T-helper 2 cell treated with Interferon-gamma antibody and Interleukin-4, amounts not matched to agents 5 μg/mL and 100 μg/mL, for 36 hours (primary cell): Measurements from ENCODE around the gene RNU5B-1.

ENCODE experiments used
- DNase-seq: peaks from one replicate; pipeline ENCODE4 v3.0.0; 2021; ENCODE audit warnings: low spot score
- H3K27ac Mint-ChIP-seq: one replicate; pipeline ENCODE4 v1.8.0; 2021; ENCODE audit warnings: mild to moderate bottlenecking, mixed read lengths
- H3K27me3 Mint-ChIP-seq: one replicate; pipeline ENCODE4 v1.8.0; 2021; ENCODE audit warnings: low read depth, mixed read lengths
- H3K36me3 Mint-ChIP-seq: one replicate; pipeline ENCODE4 v1.8.0; 2021; ENCODE audit warnings: low read depth, mixed read lengths
- H3K4me1 Mint-ChIP-seq: one replicate; pipeline ENCODE4 v1.8.0; 2021; ENCODE audit warnings: low read depth, mixed read lengths
- H3K4me3 Mint-ChIP-seq: one replicate; pipeline ENCODE4 v1.8.0; 2022; ENCODE audit warnings: mild to moderate bottlenecking, moderate library complexity, mixed read lengths
- H3K9me3 Mint-ChIP-seq: one replicate; pipeline ENCODE4 v1.8.0; 2021; ENCODE audit warnings: mixed read lengths

RNU5B-1 gene

DNA sequence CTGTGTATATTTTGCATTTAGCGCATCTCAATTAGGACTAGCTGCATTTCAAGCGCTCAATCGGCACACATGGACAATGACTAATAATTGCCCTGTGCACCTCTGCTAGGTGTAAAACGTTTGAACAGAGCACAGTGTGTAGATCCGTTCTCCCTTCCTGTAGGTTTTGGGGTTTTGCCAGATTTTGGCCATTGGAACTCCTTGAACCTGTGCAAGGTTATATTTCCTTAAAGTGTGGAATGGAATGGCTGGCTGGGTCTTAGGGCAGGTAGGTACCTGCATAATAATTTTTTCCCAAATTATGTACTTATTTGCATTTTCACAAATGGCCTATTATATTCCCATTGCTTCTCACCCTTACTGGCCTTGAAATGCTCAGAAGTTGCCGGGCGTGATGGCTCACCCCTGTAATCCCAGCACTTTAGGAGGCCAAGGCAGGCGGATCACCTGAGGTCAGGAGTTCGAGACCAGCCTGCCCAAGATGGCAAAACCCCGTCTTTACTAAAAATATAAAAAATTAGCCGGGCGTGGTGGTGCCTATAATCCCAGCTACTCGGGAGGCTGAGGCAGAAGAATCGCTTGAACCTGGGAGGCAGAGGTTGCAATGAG is 777 bp downstream of the RNU5B-1 start:
- H3K9me3 Mint-ChIP-seq, result no peaks in the 10 kb centered on the region
- peak overlapping the region; percentile 98 for H3K4me3 Mint-ChIP-seq
- H3K36me3 Mint-ChIP-seq, result no peaks in the 10 kb centered on the region

DNA sequence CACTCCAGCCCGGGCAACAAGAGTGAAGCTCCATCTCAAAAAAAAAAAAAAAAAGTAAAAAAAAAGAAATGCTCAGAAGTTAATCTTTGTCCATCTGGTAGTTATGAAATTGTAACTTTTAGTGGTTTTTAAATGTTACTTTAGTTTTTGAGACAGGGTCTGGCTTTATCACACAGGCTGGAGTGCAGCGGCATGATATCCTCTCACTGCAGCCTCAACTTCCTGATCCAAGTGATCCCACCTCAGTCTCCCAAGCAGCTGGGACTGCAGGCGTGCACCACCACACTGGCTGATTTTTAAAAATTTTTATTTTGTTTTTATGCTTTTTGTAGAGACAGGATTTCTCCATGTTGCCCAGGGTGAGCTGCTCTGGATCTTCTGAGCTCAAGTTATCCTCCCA is 1.3 kb downstream of the RNU5B-1 start:
- H3K4me3 Mint-ChIP-seq, result no peak overlapping the region

More for the DNA sequence above, 777 bp downstream of the RNU5B-1 start:
- Mint-ChIP-seq H3K27ac (peak overlapping the region; percentile 97), H3K4me1 (peaks cover 30% of the 10 kb centered on the region), H3K27me3 (peaks cover 6% of the 10 kb centered on the region)
- no peak for DNase-seq

DNA sequence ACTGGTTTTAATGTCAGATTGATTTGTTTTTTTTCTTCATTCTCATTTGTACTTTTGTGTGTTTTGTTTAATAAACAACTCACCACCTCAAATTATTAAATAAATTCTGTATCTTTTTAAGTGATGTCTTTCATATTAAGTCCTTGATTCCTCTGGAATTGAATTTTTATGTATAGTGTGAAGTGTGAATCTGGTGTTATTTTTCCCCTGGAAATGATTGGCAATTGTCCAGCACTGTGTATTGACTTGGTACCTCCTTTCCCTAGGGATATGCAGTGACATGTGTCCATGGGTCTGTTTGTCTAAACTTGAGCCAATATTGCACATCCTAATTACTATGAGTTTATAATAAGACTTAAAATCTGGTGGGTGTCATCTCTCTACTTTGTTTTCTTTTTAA is 2.1 kb downstream of the RNU5B-1 start:
- H3K27me3 Mint-ChIP-seq, result peaks cover 6% of the 10 kb centered on the region
- no peak overlapping the region for H3K4me3 Mint-ChIP-seq
- peaks cover 27% of the 10 kb centered on the region for H3K4me1 Mint-ChIP-seq

More for the DNA sequence above, 1.3 kb downstream of the RNU5B-1 start:
- H3K27ac Mint-ChIP-seq, result peak overlapping the region; percentile 45
- no peak for DNase-seq
- peaks cover 27% of the 10 kb centered on the region for H3K4me1 Mint-ChIP-seq
- H3K36me3 Mint-ChIP-seq, result no peaks in the 10 kb centered on the region
- H3K27me3 Mint-ChIP-seq, result peaks cover 6% of the 10 kb centered on the region
- no peaks in the 10 kb centered on the region for H3K9me3 Mint-ChIP-seq

DNA sequence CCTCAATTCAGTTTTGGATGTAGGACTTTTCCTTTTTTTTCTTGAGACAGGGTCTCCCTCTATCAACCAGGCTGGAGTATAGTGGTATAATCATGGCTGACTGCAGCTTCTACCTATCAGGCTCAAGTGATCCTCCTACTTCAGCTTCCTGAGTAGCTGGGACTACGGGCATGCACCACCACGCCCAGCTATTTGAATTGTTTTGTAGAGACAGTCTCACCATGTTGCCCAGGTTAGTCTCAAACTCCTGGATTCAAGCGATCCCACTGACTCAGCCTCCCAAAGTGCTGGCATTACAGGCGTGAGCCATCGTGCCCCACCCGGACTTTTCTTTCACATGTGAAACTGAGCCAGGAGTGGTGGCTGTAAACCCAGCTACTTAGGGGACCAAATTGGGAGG is 3.5 kb downstream of the RNU5B-1 start:
- DNase-seq, result no peak
- Mint-ChIP-seq H3K4me3 (no peak overlapping the region), H3K27ac (no peak overlapping the region), H3K4me1 (peaks cover 27% of the 10 kb centered on the region), H3K36me3 (no peaks in the 10 kb centered on the region), H3K9me3 (no peaks in the 10 kb centered on the region), H3K27me3 (peaks cover 11% of the 10 kb centered on the region)

More for the DNA sequence above, 2.1 kb downstream of the RNU5B-1 start:
- Mint-ChIP-seq H3K27ac (peak overlapping the region; percentile 73), H3K9me3 (no peaks in the 10 kb centered on the region), H3K36me3 (no peaks in the 10 kb centered on the region)
- no peak for DNase-seq

DNA sequence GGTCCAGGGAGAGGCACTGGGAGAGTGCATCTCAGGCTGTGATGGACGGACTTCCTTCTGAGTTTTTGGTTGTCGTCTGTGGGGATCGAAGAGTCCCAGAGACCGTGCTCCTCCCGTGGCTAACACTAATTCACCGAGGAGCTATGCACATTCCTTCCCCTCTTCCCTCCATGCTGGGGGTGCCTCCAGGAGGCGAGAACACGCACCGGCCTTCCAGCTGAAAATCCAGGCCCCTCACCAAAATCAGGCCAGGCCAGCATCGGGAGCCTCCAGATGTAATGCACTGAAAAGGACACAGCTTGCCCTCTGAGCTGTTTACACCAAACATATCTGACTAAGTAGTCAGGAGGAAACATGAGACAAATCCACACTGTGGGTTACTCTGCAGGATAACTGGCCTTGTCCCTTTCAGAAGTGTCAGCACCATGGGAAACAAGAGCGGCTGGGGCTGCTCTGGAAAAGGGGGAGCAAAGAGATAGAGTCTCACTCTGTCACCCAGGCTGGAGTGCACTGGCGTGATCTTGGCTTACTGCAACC is 5.5 kb downstream of the RNU5B-1 start:
- H3K9me3 Mint-ChIP-seq, result no peaks in the 10 kb centered on the region
- H3K4me1 Mint-ChIP-seq, result peaks cover 11% of the 10 kb centered on the region
- H3K27me3 Mint-ChIP-seq, result peaks cover 8% of the 10 kb centered on the region
- H3K36me3 Mint-ChIP-seq, result no peaks in the 10 kb centered on the region
- no peak overlapping the region for H3K4me3 Mint-ChIP-seq
- no peak overlapping the region for H3K27ac Mint-ChIP-seq
- no peak for DNase-seq

DNA sequence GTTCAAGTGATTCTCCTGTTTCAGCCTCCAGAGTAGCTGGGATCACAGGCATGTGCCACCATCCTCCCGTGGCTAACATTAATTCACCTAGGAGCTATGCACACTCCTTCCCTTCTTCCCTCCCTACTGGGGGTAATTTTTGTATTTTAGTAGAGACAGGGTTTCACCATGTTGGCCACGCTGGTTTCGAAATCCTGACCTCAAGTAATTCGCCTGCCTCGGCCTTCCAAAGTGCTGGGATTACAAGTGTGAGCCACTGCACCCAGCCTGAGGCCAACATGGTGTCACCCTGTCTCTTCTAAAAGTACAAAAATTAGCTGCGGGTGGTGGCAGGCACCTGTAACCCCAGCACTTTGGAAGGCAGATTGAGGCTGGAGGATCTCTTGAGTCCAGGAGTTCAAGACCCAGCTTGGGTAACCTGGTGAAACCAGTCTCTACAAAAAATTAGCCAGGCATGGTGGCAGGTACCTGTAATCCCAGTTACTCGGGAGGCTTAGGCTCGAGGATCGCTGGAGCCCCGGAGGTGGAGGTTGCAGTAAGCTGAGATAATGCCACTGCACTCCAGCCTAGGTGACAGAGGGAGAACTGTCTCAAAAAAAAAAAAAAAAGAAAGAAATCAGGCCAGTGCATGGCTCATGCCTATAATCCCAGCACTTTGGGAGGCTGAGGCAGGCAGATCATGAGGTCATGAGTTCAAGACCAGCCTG is 6.1 kb downstream of the RNU5B-1 start:
- Mint-ChIP-seq H3K27me3 (peaks cover 8% of the 10 kb centered on the region), H3K27ac (no peak overlapping the region), H3K36me3 (no peaks in the 10 kb centered on the region), H3K4me1 (peaks cover 7% of the 10 kb centered on the region), H3K9me3 (no peaks in the 10 kb centered on the region), H3K4me3 (no peak overlapping the region)
- DNase-seq, result no peak

DNA sequence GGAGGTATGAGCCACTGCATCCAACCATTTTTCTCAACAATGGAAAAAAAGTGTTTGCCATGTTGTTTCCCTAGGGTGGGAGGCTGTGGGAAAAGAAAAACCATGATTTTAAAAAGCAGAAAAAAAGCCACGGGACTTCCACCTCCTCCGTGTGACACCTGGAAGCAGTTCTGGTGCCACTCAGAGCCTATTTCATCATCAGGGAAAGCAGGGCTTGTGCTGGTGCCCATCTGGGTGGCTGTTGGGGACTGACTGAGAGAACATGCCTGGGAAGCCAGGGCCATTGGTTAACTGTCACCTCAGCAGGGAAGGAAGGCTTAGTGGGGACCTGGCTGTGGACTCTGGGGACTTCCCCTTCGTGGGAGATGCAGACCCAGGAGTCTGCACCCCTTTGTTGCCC is 7.3 kb downstream of the RNU5B-1 start:
- H3K27ac Mint-ChIP-seq, result no peak overlapping the region
- peaks cover 4% of the 10 kb centered on the region for H3K27me3 Mint-ChIP-seq
- H3K4me1 Mint-ChIP-seq, result no peaks in the 10 kb centered on the region
- H3K4me3 Mint-ChIP-seq, result no peak overlapping the region
- H3K36me3 Mint-ChIP-seq, result no peaks in the 10 kb centered on the region
- H3K9me3 Mint-ChIP-seq, result no peaks in the 10 kb centered on the region
- DNase-seq, result no peak

DNA sequence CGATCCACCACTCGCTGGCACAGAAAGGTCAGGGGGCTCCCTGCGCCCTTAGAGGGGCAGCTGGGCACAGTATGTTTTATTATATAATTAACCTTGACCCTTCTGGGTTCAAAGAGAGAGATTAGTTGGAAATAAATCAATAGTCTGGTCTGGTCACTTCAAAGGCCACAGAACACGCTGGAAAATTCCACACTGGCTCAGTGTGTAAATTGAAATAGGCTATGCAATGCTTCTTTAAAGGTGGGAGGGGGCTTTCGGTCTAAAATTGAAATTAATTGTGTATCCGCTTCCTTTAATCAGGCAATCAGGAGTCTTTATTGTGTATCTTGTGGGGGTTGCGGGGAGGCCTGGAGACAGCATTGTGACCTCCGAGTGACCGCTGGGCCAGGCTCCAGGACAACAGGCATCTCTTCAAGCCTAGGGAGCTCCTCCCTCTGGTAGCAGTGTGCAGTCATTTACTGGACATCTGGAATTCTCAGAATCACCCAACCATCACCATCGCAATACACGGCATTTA is 8.0 kb downstream of the RNU5B-1 start:
- Mint-ChIP-seq H3K4me3 (no peak overlapping the region), H3K27me3 (peaks cover 4% of the 10 kb centered on the region), H3K9me3 (no peaks in the 10 kb centered on the region), H3K27ac (no peak overlapping the region), H3K36me3 (no peaks in the 10 kb centered on the region), H3K4me1 (no peaks in the 10 kb centered on the region)
- DNase-seq, result no peak

DNA sequence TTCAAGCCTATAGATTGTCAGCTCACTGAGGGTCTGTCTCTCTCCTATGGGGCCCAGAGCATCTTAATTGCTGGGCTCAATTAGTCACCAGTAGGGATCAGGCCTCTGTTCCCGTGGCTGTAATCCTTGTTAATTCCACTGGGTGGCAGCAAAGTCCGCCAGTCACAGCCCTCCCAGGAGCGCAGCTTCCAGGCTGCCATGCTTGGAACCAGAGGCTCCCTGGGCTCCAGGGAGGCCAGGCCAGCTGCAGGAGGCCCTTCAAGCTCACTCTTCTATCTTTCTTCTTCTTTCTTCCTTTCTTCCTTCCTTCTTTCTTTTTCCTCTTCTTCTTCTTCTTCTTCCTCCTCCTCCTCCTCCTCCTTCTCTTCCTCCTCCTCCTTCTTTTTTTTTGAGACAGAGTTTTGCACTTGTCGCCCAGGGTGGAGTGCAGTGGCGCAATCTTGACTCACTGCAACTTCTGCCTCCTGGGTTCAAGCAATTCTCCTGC is 14.4 kb downstream of the RNU5B-1 start:
- H3K4me3 Mint-ChIP-seq, result no peak overlapping the region
- no peak overlapping the region for H3K27ac Mint-ChIP-seq
- peak; percentile 69 for DNase-seq
- no peaks in the 10 kb centered on the region for H3K9me3 Mint-ChIP-seq
- H3K27me3 Mint-ChIP-seq, result peaks cover 10% of the 10 kb centered on the region
- H3K4me1 Mint-ChIP-seq, result no peaks in the 10 kb centered on the region
- H3K36me3 Mint-ChIP-seq, result no peaks in the 10 kb centered on the region

DNA sequence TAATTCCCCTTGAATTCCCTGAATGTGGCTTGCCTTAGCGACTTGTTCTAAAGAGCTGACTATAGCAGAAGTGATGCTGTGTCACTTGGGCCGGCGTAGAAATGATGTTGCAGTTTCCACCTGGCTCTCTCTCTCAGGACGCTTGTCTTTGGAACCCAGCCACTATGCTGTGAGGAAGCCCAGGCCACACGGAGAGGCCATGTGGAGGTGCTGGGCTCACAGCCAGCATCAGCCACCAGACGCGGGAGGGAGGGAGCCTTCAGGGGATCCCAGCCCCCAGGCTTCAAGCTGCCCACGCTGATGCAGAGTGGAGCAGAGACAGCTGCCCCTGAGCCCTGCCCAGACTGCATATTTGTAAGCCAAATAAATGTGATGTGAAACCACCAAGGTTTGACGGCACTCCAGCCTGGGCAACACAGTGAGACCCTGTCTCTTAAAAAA is 18.6 kb downstream of the RNU5B-1 start:
- Mint-ChIP-seq H3K27ac (no peak overlapping the region), H3K36me3 (no peaks in the 10 kb centered on the region), H3K27me3 (peaks cover 16% of the 10 kb centered on the region), H3K9me3 (no peaks in the 10 kb centered on the region), H3K4me1 (no peaks in the 10 kb centered on the region), H3K4me3 (no peak overlapping the region)
- no peak for DNase-seq

DNA sequence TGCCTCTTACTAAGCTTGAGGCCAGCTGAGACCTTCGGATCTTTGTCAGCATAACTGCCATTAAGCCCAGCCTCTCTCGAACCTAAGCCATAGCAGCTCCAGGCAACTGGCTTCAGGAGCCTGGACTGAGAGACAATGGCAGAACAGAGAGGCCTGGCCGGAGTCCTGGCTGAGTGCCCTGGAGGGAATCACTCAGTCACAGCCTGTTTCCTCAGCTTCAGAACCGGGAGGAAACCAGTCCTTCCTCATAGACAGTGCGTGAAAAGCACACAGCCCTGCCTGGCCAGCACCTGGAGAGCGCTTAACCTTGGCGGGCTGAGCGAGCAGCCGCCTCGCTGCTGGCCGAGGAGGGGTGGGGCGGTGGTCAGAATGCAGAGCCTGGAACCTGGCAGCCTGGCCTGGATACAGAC is 21.6 kb downstream of the RNU5B-1 start:
- H3K36me3 Mint-ChIP-seq, result no peaks in the 10 kb centered on the region
- no peaks in the 10 kb centered on the region for H3K9me3 Mint-ChIP-seq
- H3K27me3 Mint-ChIP-seq, result peaks cover 10% of the 10 kb centered on the region
- no peak for DNase-seq
- no peak overlapping the region for H3K4me3 Mint-ChIP-seq
- H3K27ac Mint-ChIP-seq, result no peak overlapping the region
- H3K4me1 Mint-ChIP-seq, result no peaks in the 10 kb centered on the region

DNA sequence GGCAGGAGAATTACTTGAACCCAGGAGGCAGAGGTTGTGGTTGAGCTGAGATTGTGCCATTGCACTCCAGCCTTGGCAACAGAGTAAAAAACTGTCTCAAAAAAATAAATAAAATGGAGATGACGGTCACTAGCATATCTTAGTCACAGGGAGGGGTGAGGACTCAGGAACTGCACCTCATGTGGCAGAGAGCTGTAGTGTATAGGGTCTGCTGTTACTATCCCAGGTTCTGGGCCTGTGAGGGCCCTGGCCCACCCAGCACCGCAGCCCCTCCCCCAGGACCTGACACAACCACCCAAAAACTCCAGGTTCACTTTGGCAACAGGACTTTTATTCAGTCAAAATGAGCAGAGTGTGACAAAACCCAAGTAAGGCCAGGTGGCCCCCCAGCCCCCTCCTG is 22.3 kb downstream of the RNU5B-1 start:
- peaks cover 10% of the 10 kb centered on the region for H3K27me3 Mint-ChIP-seq
- no peak for DNase-seq
- H3K9me3 Mint-ChIP-seq, result no peaks in the 10 kb centered on the region
- no peaks in the 10 kb centered on the region for H3K36me3 Mint-ChIP-seq
- no peak overlapping the region for H3K27ac Mint-ChIP-seq
- H3K4me1 Mint-ChIP-seq, result no peaks in the 10 kb centered on the region
- H3K4me3 Mint-ChIP-seq, result no peak overlapping the region

DNA sequence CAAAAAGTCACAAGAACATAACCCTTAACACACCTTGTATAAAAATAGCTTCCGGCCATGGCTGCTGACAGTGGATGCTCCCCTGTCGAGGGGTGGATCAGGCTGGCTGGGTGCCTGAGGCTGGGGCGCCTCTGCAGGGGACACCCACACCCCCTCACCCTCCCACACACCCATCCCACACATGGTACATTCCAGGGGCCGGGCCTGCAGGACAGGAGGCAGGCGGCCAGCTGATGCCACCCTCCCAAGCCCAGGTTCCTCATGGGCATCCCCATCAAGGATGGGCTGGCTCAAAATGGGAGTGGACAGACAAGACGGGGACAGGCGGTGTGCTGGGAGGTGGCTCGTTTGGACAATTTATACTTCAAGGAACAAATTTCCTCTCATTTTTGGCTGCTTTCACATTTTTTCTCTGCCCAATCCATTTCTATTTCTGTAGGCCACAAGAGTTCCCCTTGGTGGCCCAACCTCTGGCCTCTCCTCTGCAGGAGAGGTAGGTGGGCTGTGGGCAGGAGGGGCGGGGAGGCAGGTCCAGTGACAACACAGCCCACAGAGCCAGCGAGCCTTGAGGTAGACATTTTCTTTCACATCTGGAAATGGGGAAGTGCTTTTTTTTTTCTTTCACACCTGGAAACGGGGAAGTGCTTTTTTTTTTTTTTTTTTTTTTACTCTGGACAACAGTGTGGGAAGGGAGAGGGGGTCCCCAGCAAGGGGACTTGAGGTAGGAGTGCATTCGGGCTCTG is 23.3 kb downstream of the RNU5B-1 start:
- no peaks in the 10 kb centered on the region for H3K36me3 Mint-ChIP-seq
- no peaks in the 10 kb centered on the region for H3K4me1 Mint-ChIP-seq
- no peaks in the 10 kb centered on the region for H3K9me3 Mint-ChIP-seq
- DNase-seq, result no peak
- H3K27me3 Mint-ChIP-seq, result peaks cover 9% of the 10 kb centered on the region
- H3K27ac Mint-ChIP-seq, result no peak overlapping the region
- no peak overlapping the region for H3K4me3 Mint-ChIP-seq
